ENCODE data around the gene ZNF341. TPM values are rescaled to one million over a fixed set of nuclear protein-coding genes. Genes with fewer than 3 reads are reported as not detected.

Gene ZNF341
- total RNA-seq, 1 experiment from 2014 or later = 7.7 TPM

DNA sequence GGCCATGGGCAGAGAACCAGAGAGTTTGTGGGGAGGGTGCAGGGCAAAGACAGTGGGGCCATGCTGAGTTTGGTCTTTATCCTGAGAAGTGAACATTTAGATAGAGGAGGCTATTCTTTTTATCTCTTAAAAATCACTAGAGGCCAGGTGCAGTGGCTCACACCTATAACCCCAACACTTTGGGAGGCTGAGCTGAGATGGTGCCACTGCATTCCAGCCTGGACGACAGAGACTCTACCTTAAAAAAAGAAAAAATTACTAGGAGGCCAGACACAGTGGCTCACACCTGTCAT lies 20.4 kb upstream of the ZNF341 start:
- CTCF ChIA-PET = no interaction called here
- no peak overlapping the region for H3K4me3 ChIP-seq (ENCODE audit: low read depth in 2 of 2, low read length in 2 of 2)
- TF ChIP-seq CTCF (IDR thresholded peaks at IDR 0.05) (no peak), SIN3A (IDR thresholded peaks at IDR 0.05; ENCODE audit: borderline replicate concordance, insufficient read depth, low read depth, low read length) (no peak), POLR2AphosphoS5 (IDR thresholded peaks at IDR 0.05; ENCODE audit: low read depth, low read length) (no peak), TCF7L2 (IDR thresholded peaks at IDR 0.05; ENCODE audit: low read depth, low read length) (no peak)
- TF ChIP-seq, protein P1, sequence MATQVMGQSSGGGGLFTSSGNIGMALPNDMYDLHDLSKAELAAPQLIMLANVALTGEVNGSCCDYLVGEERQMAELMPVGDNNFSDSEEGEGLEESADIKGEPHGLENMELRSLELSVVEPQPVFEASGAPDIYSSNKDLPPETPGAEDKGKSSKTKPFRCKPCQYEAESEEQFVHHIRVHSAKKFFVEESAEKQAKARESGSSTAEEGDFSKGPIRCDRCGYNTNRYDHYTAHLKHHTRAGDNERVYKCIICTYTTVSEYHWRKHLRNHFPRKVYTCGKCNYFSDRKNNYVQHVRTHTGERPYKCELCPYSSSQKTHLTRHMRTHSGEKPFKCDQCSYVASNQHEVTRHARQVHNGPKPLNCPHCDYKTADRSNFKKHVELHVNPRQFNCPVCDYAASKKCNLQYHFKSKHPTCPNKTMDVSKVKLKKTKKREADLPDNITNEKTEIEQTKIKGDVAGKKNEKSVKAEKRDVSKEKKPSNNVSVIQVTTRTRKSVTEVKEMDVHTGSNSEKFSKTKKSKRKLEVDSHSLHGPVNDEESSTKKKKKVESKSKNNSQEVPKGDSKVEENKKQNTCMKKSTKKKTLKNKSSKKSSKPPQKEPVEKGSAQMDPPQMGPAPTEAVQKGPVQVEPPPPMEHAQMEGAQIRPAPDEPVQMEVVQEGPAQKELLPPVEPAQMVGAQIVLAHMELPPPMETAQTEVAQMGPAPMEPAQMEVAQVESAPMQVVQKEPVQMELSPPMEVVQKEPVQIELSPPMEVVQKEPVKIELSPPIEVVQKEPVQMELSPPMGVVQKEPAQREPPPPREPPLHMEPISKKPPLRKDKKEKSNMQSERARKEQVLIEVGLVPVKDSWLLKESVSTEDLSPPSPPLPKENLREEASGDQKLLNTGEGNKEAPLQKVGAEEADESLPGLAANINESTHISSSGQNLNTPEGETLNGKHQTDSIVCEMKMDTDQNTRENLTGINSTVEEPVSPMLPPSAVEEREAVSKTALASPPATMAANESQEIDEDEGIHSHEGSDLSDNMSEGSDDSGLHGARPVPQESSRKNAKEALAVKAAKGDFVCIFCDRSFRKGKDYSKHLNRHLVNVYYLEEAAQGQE (IDR thresholded peaks at IDR 0.05; ENCODE audit: insufficient read depth in 1 of 2, low read depth in 2 of 2, low read length in 1 of 2) = no peak
- H3K27me3 ChIP-seq (ENCODE audit: control insufficient read depth, insufficient read depth, low read length) = no peaks in the 10 kb centered on the region
- in situ Hi-C loops (cut with HindIII; ENCODE audit: low pct_unique_long_range_greater_than_20kb, low sequenced_read_pairs) (no loop called here), intact Hi-C loops (cut with micrococcal nuclease; ENCODE audit: unreplicated experiment) (no loop called here)
- BruUV-seq (replicated peaks) = no TSS peak
- H3K27ac ChIP-seq (ENCODE audit: low read length) = no peak overlapping the region
- DNase-seq (ENCODE audit: low read depth, low spot score) = no peak
- POLR2A ChIA-PET = no interaction called here
- H3K36me3 ChIP-seq (ENCODE audit: control insufficient read depth, insufficient read depth, low read length) = no peaks in the 10 kb centered on the region
- ATAC-seq = no peak
- no peaks in the 10 kb centered on the region for H3K4me1 ChIP-seq (ENCODE audit: control insufficient read depth, insufficient read depth, low read length)
- no peaks in the 10 kb centered on the region for H3K9me3 ChIP-seq (ENCODE audit: control insufficient read depth, insufficient read depth, low read depth, low read length)

- Histone ChIP-seq H3K9me3 (ENCODE audit: control insufficient read depth, insufficient read depth, low read depth, low read length) (no peaks in the 10 kb centered on the region), H3K27me3 (ENCODE audit: control insufficient read depth, insufficient read depth, low read length) (no peaks in the 10 kb centered on the region), H3K4me1 (ENCODE audit: control insufficient read depth, insufficient read depth, low read length) (no peaks in the 10 kb centered on the region), H3K4me3 (ENCODE audit: low read depth in 2 of 2, low read length in 2 of 2) (no peak overlapping the region), H3K27ac (ENCODE audit: low read length) (no peak overlapping the region), H3K36me3 (ENCODE audit: control insufficient read depth, insufficient read depth, low read length) (no peaks in the 10 kb centered on the region)
- POLR2A ChIA-PET = no interaction called here
- in situ Hi-C loops (cut with HindIII; ENCODE audit: low pct_unique_long_range_greater_than_20kb, low sequenced_read_pairs) (no loop called here), intact Hi-C loops (cut with micrococcal nuclease; ENCODE audit: unreplicated experiment) (no loop called here)
- TF ChIP-seq TCF7L2 (IDR thresholded peaks at IDR 0.05; ENCODE audit: low read depth, low read length) = no peak
- TF ChIP-seq SIN3A (IDR thresholded peaks at IDR 0.05; ENCODE audit: borderline replicate concordance, insufficient read depth, low read depth, low read length) = no peak
- no peak for TF ChIP-seq CTCF (IDR thresholded peaks at IDR 0.05)
- TF ChIP-seq, protein P1 (IDR thresholded peaks at IDR 0.05; ENCODE audit: insufficient read depth in 1 of 2, low read depth in 2 of 2, low read length in 1 of 2) = no peak
- no peak for TF ChIP-seq POLR2AphosphoS5 (IDR thresholded peaks at IDR 0.05; ENCODE audit: low read depth, low read length)
- ATAC-seq (no peak), DNase-seq (ENCODE audit: low read depth, low spot score) (no peak)
- no TSS peak for BruUV-seq (replicated peaks)
- CTCF ChIA-PET = no interaction called here
Observed at GRCh38 chr20:33713865-33714367, 17.9 kb upstream of the ZNF341 start.
